Measurements from ENCODE around the gene TP53TG5. TPM values are rescaled to one million over a fixed set of nuclear protein-coding genes. Genes with fewer than 3 reads are reported as not detected.
A peak's percentile ranks its signal among the peaks of the same experiment; 100 is the strongest.

TP53TG5 gene
- total and polyA plus RNA-seq, 2 of the 8 experiments (the other 6 are each of a cell fraction or from before 2014, with no cell fraction given): not detected

- 0 out of 2 replicates have a peak, but pooled peaks have one; percentile 7 for TF ChIP-seq TAF1 (IDR thresholded peaks at IDR 0.05; ENCODE audit: low read depth, low read length)
- 0 out of 2 replicates have a peak, but pooled peaks have one; percentile 35 for TF ChIP-seq SP1 (IDR thresholded peaks at IDR 0.05; ENCODE audit: low read depth, low read length)
- TF ChIP-seq SIRT6 (IDR thresholded peaks at IDR 0.05; ENCODE audit: low read length): no peak
- no peak for TF ChIP-seq CREB1 (IDR thresholded peaks at IDR 0.05)
- no peak for TF ChIP-seq TCF12 (IDR thresholded peaks at IDR 0.05; ENCODE audit: low read depth, low read length)
- no peak for TF ChIP-seq POLR2AphosphoS5 (IDR thresholded peaks at IDR 0.05; ENCODE audit: low read depth, low read length)
- TF ChIP-seq KDM4A (IDR thresholded peaks at IDR 0.05; ENCODE audit: low read depth, low read length, severe bottlenecking): no peak
- no peak for TF ChIP-seq SIN3A (conservative IDR thresholded peaks at IDR 0.05 in 1 of 2, IDR thresholded peaks at IDR 0.05 in 1 of 2; ENCODE audit: low read depth in 1 of 2, low read length in 2 of 2)
- TF ChIP-seq RXRA (IDR thresholded peaks at IDR 0.05; ENCODE audit: insufficient read depth, low read depth, low read length): no peak
- TF ChIP-seq SRF (IDR thresholded peaks at IDR 0.05; ENCODE audit: low read depth, low read length): no peak
- TF ChIP-seq KDM5A (IDR thresholded peaks at IDR 0.05; ENCODE audit: low read length): no peak
- TF ChIP-seq SUZ12 (IDR thresholded peaks at IDR 0.05; ENCODE audit: low read length): no peak
- no peak for TF ChIP-seq NRF1 (IDR thresholded peaks at IDR 0.05; ENCODE audit: low read depth, low read length)
- peak; percentile 71 for TF ChIP-seq MAX (IDR thresholded peaks at IDR 0.05)
- TF ChIP-seq BCL11A (IDR thresholded peaks at IDR 0.05; ENCODE audit: low read depth in 2 of 2, low read length in 2 of 2): no peak
- TF ChIP-seq ZNF274 (IDR thresholded peaks at IDR 0.05; ENCODE audit: borderline replicate concordance, extremely low read depth, low read length): no peak
- TF ChIP-seq RNF2 (IDR thresholded peaks at IDR 0.05; ENCODE audit: borderline replicate concordance, low read depth, low read length, missing control alignments, poor library complexity, severe bottlenecking): no peak
- TF ChIP-seq, protein P1, sequence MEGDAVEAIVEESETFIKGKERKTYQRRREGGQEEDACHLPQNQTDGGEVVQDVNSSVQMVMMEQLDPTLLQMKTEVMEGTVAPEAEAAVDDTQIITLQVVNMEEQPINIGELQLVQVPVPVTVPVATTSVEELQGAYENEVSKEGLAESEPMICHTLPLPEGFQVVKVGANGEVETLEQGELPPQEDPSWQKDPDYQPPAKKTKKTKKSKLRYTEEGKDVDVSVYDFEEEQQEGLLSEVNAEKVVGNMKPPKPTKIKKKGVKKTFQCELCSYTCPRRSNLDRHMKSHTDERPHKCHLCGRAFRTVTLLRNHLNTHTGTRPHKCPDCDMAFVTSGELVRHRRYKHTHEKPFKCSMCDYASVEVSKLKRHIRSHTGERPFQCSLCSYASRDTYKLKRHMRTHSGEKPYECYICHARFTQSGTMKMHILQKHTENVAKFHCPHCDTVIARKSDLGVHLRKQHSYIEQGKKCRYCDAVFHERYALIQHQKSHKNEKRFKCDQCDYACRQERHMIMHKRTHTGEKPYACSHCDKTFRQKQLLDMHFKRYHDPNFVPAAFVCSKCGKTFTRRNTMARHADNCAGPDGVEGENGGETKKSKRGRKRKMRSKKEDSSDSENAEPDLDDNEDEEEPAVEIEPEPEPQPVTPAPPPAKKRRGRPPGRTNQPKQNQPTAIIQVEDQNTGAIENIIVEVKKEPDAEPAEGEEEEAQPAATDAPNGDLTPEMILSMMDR (IDR thresholded peaks at IDR 0.05; ENCODE audit: control extremely low read depth in 1 of 3, insufficient read depth in 1 of 3, low read depth in 1 of 3, low read length in 3 of 3): no peak
- TF ChIP-seq RFX5 (IDR thresholded peaks at IDR 0.05; ENCODE audit: borderline replicate concordance, low read depth, low read length): no peak
- no peak for TF ChIP-seq CBX8 (IDR thresholded peaks at IDR 0.05; ENCODE audit: borderline replicate concordance, low read depth, low read length)
- TF ChIP-seq MAFK (IDR thresholded peaks at IDR 0.05; ENCODE audit: low read depth, low read length): no peak
- TF ChIP-seq YY1 (IDR thresholded peaks at IDR 0.05; ENCODE audit: low read depth, low read length): no peak
- no peak for TF ChIP-seq KDM1A (IDR thresholded peaks at IDR 0.05; ENCODE audit: borderline replicate concordance, low read length)
Measured at GRCh38 chr20:45340951-45341350, 37.2 kb downstream of the TP53TG5 start (continued).

Data from H1 (cell line).